WTC11 (cell line): Measurements from ENCODE around the gene MRPS27. TPM values are rescaled to one million over a fixed set of nuclear protein-coding genes. Genes with fewer than 3 reads are reported as not detected.

Experiments
- ATAC-seq: fragments of 200-7000 bp; cut with Tn5 transposase; 2 replicates; pipeline ENCODE4 v1.10.0; 2021; ENCODE audit warnings: mild to moderate bottlenecking, moderate library complexity
- CTCF ChIA-PET: fragments of 300-600 bp; sonication (Branson Sonifier 250); formaldehyde crosslinking; loops from one replicate; lab custom pipeline; 2021; ENCODE audit warnings: antibody characterized with exemption; lab: Charles Lee
- POLR2A ChIA-PET: fragments of 350-600 bp; sonication (Branson Sonifier 250); formaldehyde crosslinking; loops from one replicate; lab custom pipeline; 2021; ENCODE audit warnings: antibody characterized with exemption; lab: Charles Lee
- DNase-seq: peaks from one replicate; pipeline ENCODE4 v3.0.0; 2021; ENCODE audit warnings: low spot score
- H3K27ac Mint-ChIP-seq: 2 replicates; pipeline ENCODE4 v1.8.0; 2021; ENCODE audit warnings: mixed read lengths
- H3K27me3 Mint-ChIP-seq: 2 replicates; pipeline ENCODE4 v1.8.0; 2021; ENCODE audit warnings: low read depth, mild to moderate bottlenecking, moderate library complexity, mixed read lengths
- H3K36me3 Mint-ChIP-seq: 2 replicates; pipeline ENCODE4 v1.8.0; 2021; ENCODE audit warnings: mixed read lengths
- H3K4me1 Mint-ChIP-seq: 2 replicates; pipeline ENCODE4 v1.8.0; 2022; ENCODE audit warnings: mixed read lengths
- H3K4me3 Mint-ChIP-seq: 2 replicates; pipeline ENCODE4 v1.8.0; 2021; ENCODE audit warnings: mild to moderate bottlenecking, moderate library complexity, mixed read lengths
- H3K9me3 Mint-ChIP-seq: 2 replicates; pipeline ENCODE4 v1.8.0; 2021; ENCODE audit warnings: mixed read lengths
- ATF3 ChIP-seq: sonication (generic); formaldehyde crosslinking; conservative IDR thresholded peaks from 2 replicates; pipeline ENCODE4 v1.8.1; 2022; ENCODE audit warnings: mild to moderate bottlenecking, missing genetic modification reagents
- FOXP1 ChIP-seq: sonication (generic); formaldehyde crosslinking; IDR thresholded peaks from 2 replicates; pipeline ENCODE4 v1.8.0; 2022; ENCODE audit warnings: missing genetic modification reagents, mild to moderate bottlenecking, moderate library complexity, borderline replicate concordance
- GRHL2 ChIP-seq: fragments of 250-450 bp; sonication (Bioruptor Pico); IDR thresholded peaks from 2 replicates; pipeline ENCODE4 v1.8.0; 2022; ENCODE audit warnings: mild to moderate bottlenecking, moderate library complexity; ENCODE audit not compliant: insufficient replicate concordance, severe bottlenecking
- NFE2L1 ChIP-seq: sonication (generic); formaldehyde crosslinking; IDR thresholded peaks from 2 replicates; pipeline ENCODE4 v1.8.1; 2023; ENCODE audit warnings: missing genetic modification reagents
- NR2C2 ChIP-seq: sonication (generic); formaldehyde crosslinking; IDR thresholded peaks from 2 replicates; pipeline ENCODE4 v1.8.0; 2022; ENCODE audit warnings: mild to moderate bottlenecking, missing genetic modification reagents
- OVOL2 ChIP-seq: fragments of 250-450 bp; sonication (Bioruptor Pico); IDR thresholded peaks from 2 replicates; pipeline ENCODE4 v1.9.0; 2021; ENCODE audit warnings: mild to moderate bottlenecking, borderline replicate concordance
- RORB ChIP-seq: fragments of 250-450 bp; sonication (Bioruptor Pico); IDR thresholded peaks from 2 replicates; pipeline ENCODE4 v1.9.0; 2021; ENCODE audit warnings: mild to moderate bottlenecking
- STAT6 ChIP-seq: sonication (generic); formaldehyde crosslinking; conservative IDR thresholded peaks from 2 replicates; pipeline ENCODE4 v1.8.1; 2023; ENCODE audit warnings: mild to moderate bottlenecking, low read depth, missing genetic modification reagents, moderate library complexity
- TCF7 ChIP-seq: sonication (generic); formaldehyde crosslinking; IDR thresholded peaks from 2 replicates; pipeline ENCODE4 v1.8.0; 2022; ENCODE audit warnings: mild to moderate bottlenecking, low read depth, missing genetic modification reagents, moderate library complexity
- TEAD4 ChIP-seq: sonication (generic); formaldehyde crosslinking; IDR thresholded peaks from 2 replicates; pipeline ENCODE4 v1.8.0; 2022; ENCODE audit warnings: mild to moderate bottlenecking, missing genetic modification reagents
- ZBTB21 ChIP-seq: sonication (generic); formaldehyde crosslinking; IDR thresholded peaks from 2 replicates; pipeline ENCODE4 v1.8.1; 2023; ENCODE audit warnings: mild to moderate bottlenecking, missing genetic modification reagents, borderline replicate concordance
- ZNF121 ChIP-seq: sonication (generic); formaldehyde crosslinking; IDR thresholded peaks from 2 replicates; pipeline ENCODE4 v1.8.0; 2023; ENCODE audit warnings: missing genetic modification reagents
- ZNF263 ChIP-seq: sonication (generic); formaldehyde crosslinking; IDR thresholded peaks from 2 replicates; pipeline ENCODE4 v1.8.1; 2022; ENCODE audit warnings: low read depth, mild to moderate bottlenecking, moderate library complexity, missing genetic modification reagents
- ZNF396 ChIP-seq: fragments of 250-450 bp; sonication (Bioruptor Pico); IDR thresholded peaks from 2 replicates; pipeline ENCODE4 v1.8.0; 2021; ENCODE audit warnings: mild to moderate bottlenecking, moderate library complexity, borderline replicate concordance
- ZNF416 ChIP-seq: fragments of 250-450 bp; sonication (Bioruptor Pico); IDR thresholded peaks from 2 replicates; pipeline ENCODE4 v1.9.0; 2021; ENCODE audit warnings: mild to moderate bottlenecking, inconsistent platforms
- total RNA-seq: library from RNA; stranded (reverse); gene quantifications from 3 replicates; pipeline ENCODE4 v1.2.3, GENCODE V29; 2021
- TF ChIP-seq, protein P1 (sequence below): sonication (generic); formaldehyde crosslinking; IDR thresholded peaks from 2 replicates; pipeline ENCODE4 v1.8.1; 2023; ENCODE audit warnings: mild to moderate bottlenecking, missing genetic modification reagents, borderline replicate concordance
- TF ChIP-seq, protein P2 (sequence below): sonication (generic); formaldehyde crosslinking; IDR thresholded peaks from 2 replicates; pipeline ENCODE4 v1.8.1; 2022; ENCODE audit warnings: missing genetic modification reagents, borderline replicate concordance
- TF ChIP-seq, protein P3 (sequence below): sonication (generic); formaldehyde crosslinking; IDR thresholded peaks from 2 replicates; pipeline ENCODE4 v1.8.1; 2022; ENCODE audit warnings: low read depth, mild to moderate bottlenecking, moderate library complexity, missing genetic modification reagents, borderline replicate concordance
- TF ChIP-seq, protein P4 (sequence below): sonication (generic); formaldehyde crosslinking; IDR thresholded peaks from 2 replicates; pipeline ENCODE4 v1.8.1; 2023; ENCODE audit warnings: mild to moderate bottlenecking, missing genetic modification reagents
- TF ChIP-seq, protein P5 (sequence below): sonication (generic); formaldehyde crosslinking; IDR thresholded peaks from 2 replicates; pipeline ENCODE4 v1.8.1; 2022; ENCODE audit warnings: mild to moderate bottlenecking, missing genetic modification reagents, moderate library complexity, borderline replicate concordance

The MRPS27 gene
- total RNA-seq, 1 experiment from 2014 or later = 80.1 TPM

DNA sequence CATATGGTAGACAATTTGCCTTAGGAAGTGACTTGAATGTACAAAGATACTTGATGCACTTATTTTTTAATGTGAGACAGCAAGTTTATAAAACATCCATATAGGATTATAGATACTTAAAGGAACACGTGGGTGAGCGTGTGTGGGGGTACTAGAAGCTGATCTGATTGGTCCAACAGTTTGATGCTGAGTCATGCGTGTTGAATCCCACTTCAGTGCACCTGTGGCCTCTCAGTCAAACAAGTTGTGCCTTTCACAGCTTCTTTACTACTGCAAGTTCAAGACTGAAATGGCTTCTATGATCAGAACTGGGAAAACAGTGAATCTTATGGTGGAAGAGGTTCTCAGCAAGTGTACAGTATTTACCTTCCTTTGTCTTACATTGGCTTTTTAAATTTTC is 113.9 kb downstream of the MRPS27 start (continued):
- TF ChIP-seq NFE2L1 = no peak
- TF ChIP-seq, all 79 proteins: peak for 0

- TF ChIP-seq, protein P1, sequence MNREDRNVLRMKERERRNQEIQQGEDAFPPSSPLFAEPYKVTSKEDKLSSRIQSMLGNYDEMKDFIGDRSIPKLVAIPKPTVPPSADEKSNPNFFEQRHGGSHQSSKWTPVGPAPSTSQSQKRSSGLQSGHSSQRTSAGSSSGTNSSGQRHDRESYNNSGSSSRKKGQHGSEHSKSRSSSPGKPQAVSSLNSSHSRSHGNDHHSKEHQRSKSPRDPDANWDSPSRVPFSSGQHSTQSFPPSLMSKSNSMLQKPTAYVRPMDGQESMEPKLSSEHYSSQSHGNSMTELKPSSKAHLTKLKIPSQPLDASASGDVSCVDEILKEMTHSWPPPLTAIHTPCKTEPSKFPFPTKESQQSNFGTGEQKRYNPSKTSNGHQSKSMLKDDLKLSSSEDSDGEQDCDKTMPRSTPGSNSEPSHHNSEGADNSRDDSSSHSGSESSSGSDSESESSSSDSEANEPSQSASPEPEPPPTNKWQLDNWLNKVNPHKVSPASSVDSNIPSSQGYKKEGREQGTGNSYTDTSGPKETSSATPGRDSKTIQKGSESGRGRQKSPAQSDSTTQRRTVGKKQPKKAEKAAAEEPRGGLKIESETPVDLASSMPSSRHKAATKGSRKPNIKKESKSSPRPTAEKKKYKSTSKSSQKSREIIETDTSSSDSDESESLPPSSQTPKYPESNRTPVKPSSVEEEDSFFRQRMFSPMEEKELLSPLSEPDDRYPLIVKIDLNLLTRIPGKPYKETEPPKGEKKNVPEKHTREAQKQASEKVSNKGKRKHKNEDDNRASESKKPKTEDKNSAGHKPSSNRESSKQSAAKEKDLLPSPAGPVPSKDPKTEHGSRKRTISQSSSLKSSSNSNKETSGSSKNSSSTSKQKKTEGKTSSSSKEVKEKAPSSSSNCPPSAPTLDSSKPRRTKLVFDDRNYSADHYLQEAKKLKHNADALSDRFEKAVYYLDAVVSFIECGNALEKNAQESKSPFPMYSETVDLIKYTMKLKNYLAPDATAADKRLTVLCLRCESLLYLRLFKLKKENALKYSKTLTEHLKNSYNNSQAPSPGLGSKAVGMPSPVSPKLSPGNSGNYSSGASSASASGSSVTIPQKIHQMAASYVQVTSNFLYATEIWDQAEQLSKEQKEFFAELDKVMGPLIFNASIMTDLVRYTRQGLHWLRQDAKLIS = no peak
- TF ChIP-seq ATF3 (CRISPR knock-in tag) (no peak), STAT6 (CRISPR knock-in tag) (no peak), GRHL2 (CRISPR knock-in tag) (no peak), TEAD4 (CRISPR knock-in tag) (no peak), ZNF263 (CRISPR knock-in tag) (no peak), ZBTB21 (CRISPR knock-in tag) (no peak), ZNF396 (CRISPR knock-in tag) (no peak), TCF7 (CRISPR knock-in tag) (no peak), ZNF121 (CRISPR knock-in tag) (no peak)
- TF ChIP-seq, protein P2, sequence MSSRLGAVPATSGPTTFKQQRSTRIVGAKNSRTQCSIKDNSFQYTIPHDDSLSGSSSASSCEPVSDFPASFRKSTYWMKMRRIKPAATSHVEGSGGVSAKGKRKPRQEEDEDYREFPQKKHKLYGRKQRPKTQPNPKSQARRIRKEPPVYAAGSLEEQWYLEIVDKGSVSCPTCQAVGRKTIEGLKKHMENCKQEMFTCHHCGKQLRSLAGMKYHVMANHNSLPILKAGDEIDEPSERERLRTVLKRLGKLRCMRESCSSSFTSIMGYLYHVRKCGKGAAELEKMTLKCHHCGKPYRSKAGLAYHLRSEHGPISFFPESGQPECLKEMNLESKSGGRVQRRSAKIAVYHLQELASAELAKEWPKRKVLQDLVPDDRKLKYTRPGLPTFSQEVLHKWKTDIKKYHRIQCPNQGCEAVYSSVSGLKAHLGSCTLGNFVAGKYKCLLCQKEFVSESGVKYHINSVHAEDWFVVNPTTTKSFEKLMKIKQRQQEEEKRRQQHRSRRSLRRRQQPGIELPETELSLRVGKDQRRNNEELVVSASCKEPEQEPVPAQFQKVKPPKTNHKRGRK (CRISPR knock-in tag) = no peak
- TF ChIP-seq, protein P3, sequence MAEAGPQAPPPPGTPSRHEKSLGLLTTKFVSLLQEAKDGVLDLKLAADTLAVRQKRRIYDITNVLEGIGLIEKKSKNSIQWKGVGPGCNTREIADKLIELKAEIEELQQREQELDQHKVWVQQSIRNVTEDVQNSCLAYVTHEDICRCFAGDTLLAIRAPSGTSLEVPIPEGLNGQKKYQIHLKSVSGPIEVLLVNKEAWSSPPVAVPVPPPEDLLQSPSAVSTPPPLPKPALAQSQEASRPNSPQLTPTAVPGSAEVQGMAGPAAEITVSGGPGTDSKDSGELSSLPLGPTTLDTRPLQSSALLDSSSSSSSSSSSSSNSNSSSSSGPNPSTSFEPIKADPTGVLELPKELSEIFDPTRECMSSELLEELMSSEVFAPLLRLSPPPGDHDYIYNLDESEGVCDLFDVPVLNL = no peak
- POLR2A ChIA-PET = no interaction called here
- Mint-ChIP-seq H3K4me1 (peaks cover 40% of the 10 kb centered on the region), H3K9me3 (no peaks in the 10 kb centered on the region), H3K4me3 (no peak overlapping the region), H3K27me3 (no peaks in the 10 kb centered on the region), H3K36me3 (peaks cover 40% of the 10 kb centered on the region), H3K27ac (peak overlapping the region; percentile 19)
- CTCF ChIA-PET = no interaction called here
- DNase-seq (no peak), ATAC-seq (no peak)
Observed at GRCh38 chr5:72205431-72206009, 114.5 kb downstream of the MRPS27 start.

- DNase-seq = no peak
- no peak overlapping the region for H3K4me3 Mint-ChIP-seq
- no peak for ATAC-seq
- no peak overlapping the region for H3K27ac Mint-ChIP-seq
- H3K27me3 Mint-ChIP-seq = no peaks in the 10 kb centered on the region
- CTCF ChIA-PET = no interaction called here
- peaks cover 36% of the 10 kb centered on the region for H3K4me1 Mint-ChIP-seq
- peaks cover 41% of the 10 kb centered on the region for H3K36me3 Mint-ChIP-seq
- POLR2A ChIA-PET = no interaction called here
- H3K9me3 Mint-ChIP-seq = no peaks in the 10 kb centered on the region
- no peak for TF ChIP-seq RORB (CRISPR knock-in tag)
- no peak for TF ChIP-seq OVOL2
- no peak for TF ChIP-seq NR2C2 (CRISPR knock-in tag)
- TF ChIP-seq ZNF416 (CRISPR knock-in tag) = no peak
- TF ChIP-seq, protein P4, sequence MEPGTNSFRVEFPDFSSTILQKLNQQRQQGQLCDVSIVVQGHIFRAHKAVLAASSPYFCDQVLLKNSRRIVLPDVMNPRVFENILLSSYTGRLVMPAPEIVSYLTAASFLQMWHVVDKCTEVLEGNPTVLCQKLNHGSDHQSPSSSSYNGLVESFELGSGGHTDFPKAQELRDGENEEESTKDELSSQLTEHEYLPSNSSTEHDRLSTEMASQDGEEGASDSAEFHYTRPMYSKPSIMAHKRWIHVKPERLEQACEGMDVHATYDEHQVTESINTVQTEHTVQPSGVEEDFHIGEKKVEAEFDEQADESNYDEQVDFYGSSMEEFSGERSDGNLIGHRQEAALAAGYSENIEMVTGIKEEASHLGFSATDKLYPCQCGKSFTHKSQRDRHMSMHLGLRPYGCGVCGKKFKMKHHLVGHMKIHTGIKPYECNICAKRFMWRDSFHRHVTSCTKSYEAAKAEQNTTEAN (CRISPR knock-in tag) = no peak
- no peak for TF ChIP-seq ZNF263 (CRISPR knock-in tag)
- TF ChIP-seq FOXP1 (CRISPR knock-in tag) = no peak
- TF ChIP-seq, protein P5, sequence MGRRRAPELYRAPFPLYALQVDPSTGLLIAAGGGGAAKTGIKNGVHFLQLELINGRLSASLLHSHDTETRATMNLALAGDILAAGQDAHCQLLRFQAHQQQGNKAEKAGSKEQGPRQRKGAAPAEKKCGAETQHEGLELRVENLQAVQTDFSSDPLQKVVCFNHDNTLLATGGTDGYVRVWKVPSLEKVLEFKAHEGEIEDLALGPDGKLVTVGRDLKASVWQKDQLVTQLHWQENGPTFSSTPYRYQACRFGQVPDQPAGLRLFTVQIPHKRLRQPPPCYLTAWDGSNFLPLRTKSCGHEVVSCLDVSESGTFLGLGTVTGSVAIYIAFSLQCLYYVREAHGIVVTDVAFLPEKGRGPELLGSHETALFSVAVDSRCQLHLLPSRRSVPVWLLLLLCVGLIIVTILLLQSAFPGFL (CRISPR knock-in tag) = no peak
Observed at GRCh38 chr5:72204946-72205345, 115.1 kb downstream of the MRPS27 start.
